ENCODE measurements around the gene TOR1B. TPM values are rescaled to one million over a fixed set of nuclear protein-coding genes. Genes with fewer than 3 reads are reported as not detected.
A peak's percentile ranks its signal among the peaks of the same experiment; 100 is the strongest.
"Not testable (repeated sequence)": the region's sequence is repeated elsewhere in the genome, so short reads cannot be mapped to it uniquely, and the experiment has no call there.

Gene TOR1B
- total RNA-seq, 1 donor from 2014 or later, result 18.0 TPM

- Mint-ChIP-seq H3K27ac (ENCODE audit: unreplicated experiment) (no peak overlapping the region), H3K27me3 (ENCODE audit: low read depth) (no peaks in the 10 kb centered on the region), H3K36me3 (ENCODE audit: low read depth) (no peaks in the 10 kb centered on the region), H3K9me3 (no peaks in the 10 kb centered on the region), H3K4me3 (no peak overlapping the region), H3K4me1 (peaks cover 17% of the 10 kb centered on the region)
- no peak for TF ChIP-seq CTCF (conservative IDR thresholded peaks at IDR 0.05)
- no peak for DNase-seq (ENCODE audit: low read depth, low spot score)
Observed at GRCh38 chr9:129774791-129775447, 28.1 kb upstream of the TOR1B start.

- Mint-ChIP-seq H3K9me3 (no peaks in the 10 kb centered on the region), H3K4me3 (no peak overlapping the region), H3K27me3 (ENCODE audit: low read depth) (no peaks in the 10 kb centered on the region), H3K27ac (ENCODE audit: unreplicated experiment) (no peak overlapping the region), H3K4me1 (peaks cover 17% of the 10 kb centered on the region), H3K36me3 (ENCODE audit: low read depth) (no peaks in the 10 kb centered on the region)
- no peak for DNase-seq (ENCODE audit: low read depth, low spot score)
- no peak for TF ChIP-seq CTCF (conservative IDR thresholded peaks at IDR 0.05)
Observed at GRCh38 chr9:129775448-129775798, 27.6 kb upstream of the TOR1B start.

- H3K4me3 Mint-ChIP-seq; H3K36me3 Mint-ChIP-seq (ENCODE audit: low read depth); H3K27me3 Mint-ChIP-seq (ENCODE audit: low read depth); H3K27ac Mint-ChIP-seq (ENCODE audit: unreplicated experiment); H3K9me3 Mint-ChIP-seq; DNase-seq (ENCODE audit: low read depth, low spot score): not testable (repeated sequence)
- peaks cover 17% of the 10 kb centered on the region for H3K4me1 Mint-ChIP-seq
Observed at GRCh38 chr9:129776096-129776495, 26.9 kb upstream of the TOR1B start.

GRCh38 chr9:129776566-129776937 is 26.4 kb upstream of the TOR1B start:
- Mint-ChIP-seq H3K4me1 (peaks cover 17% of the 10 kb centered on the region), H3K27ac (ENCODE audit: unreplicated experiment) (peak overlapping the region; percentile 91), H3K4me3 (no peak overlapping the region), H3K27me3 (ENCODE audit: low read depth) (no peaks in the 10 kb centered on the region), H3K9me3 (no peaks in the 10 kb centered on the region), H3K36me3 (ENCODE audit: low read depth) (no peaks in the 10 kb centered on the region)
- DNase-seq (ENCODE audit: low read depth, low spot score), result no peak
- TF ChIP-seq CTCF (conservative IDR thresholded peaks at IDR 0.05), result no peak

GRCh38 chr9:129776938-129777768 is 25.8 kb upstream of the TOR1B start:
- Mint-ChIP-seq H3K36me3 (ENCODE audit: low read depth) (no peaks in the 10 kb centered on the region), H3K27me3 (ENCODE audit: low read depth) (no peaks in the 10 kb centered on the region), H3K4me3 (peak overlapping the region; percentile 54), H3K27ac (ENCODE audit: unreplicated experiment) (peak overlapping the region; percentile 91), H3K4me1 (peaks cover 17% of the 10 kb centered on the region), H3K9me3 (no peaks in the 10 kb centered on the region)
- TF ChIP-seq CTCF (conservative IDR thresholded peaks at IDR 0.05), result no peak
- peak; percentile 48 for DNase-seq (ENCODE audit: low read depth, low spot score)

- no peaks in the 10 kb centered on the region for H3K27me3 Mint-ChIP-seq (ENCODE audit: low read depth)
- no peak for TF ChIP-seq CTCF (conservative IDR thresholded peaks at IDR 0.05)
- H3K36me3 Mint-ChIP-seq (ENCODE audit: low read depth), result no peaks in the 10 kb centered on the region
- no peak overlapping the region for H3K27ac Mint-ChIP-seq (ENCODE audit: unreplicated experiment)
- no peak for DNase-seq (ENCODE audit: low read depth, low spot score)
- peaks cover 17% of the 10 kb centered on the region for H3K4me1 Mint-ChIP-seq
- H3K9me3 Mint-ChIP-seq, result no peaks in the 10 kb centered on the region
- H3K4me3 Mint-ChIP-seq, result peak overlapping the region; percentile 54
Observed at GRCh38 chr9:129777769-129778130, 25.2 kb upstream of the TOR1B start.
